NCI-H524 treated with DMSO at 0.1 percent for 48 hours (cell line): ENCODE measurements around the gene SLC38A10.

ENCODE experiments used
- DNase-seq: peaks from one replicate; lab custom pipeline; 2025; lab: John Stamatoyannopoulos, UW

The SLC38A10 gene

DNA sequence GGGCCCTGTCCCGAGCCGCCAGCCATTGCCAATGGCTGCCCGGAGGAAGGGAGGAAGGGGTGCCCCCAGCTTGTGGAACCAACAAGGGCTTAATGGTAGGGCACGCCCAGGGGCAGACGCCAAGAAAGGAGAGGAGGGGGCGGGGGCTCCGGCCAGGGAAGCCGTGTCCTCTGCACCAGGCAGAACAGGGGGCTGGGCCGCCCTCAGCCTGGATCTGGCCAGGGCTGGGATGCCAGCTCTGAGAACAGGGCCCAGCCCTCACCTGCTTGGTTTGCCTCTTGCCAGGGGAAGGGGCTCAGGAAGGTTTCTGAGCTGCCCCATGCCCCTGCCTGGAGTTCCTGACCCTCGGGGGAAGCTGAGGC, 35.8 kb upstream of the SLC38A10 start:
- DNase-seq = no peak

DNA sequence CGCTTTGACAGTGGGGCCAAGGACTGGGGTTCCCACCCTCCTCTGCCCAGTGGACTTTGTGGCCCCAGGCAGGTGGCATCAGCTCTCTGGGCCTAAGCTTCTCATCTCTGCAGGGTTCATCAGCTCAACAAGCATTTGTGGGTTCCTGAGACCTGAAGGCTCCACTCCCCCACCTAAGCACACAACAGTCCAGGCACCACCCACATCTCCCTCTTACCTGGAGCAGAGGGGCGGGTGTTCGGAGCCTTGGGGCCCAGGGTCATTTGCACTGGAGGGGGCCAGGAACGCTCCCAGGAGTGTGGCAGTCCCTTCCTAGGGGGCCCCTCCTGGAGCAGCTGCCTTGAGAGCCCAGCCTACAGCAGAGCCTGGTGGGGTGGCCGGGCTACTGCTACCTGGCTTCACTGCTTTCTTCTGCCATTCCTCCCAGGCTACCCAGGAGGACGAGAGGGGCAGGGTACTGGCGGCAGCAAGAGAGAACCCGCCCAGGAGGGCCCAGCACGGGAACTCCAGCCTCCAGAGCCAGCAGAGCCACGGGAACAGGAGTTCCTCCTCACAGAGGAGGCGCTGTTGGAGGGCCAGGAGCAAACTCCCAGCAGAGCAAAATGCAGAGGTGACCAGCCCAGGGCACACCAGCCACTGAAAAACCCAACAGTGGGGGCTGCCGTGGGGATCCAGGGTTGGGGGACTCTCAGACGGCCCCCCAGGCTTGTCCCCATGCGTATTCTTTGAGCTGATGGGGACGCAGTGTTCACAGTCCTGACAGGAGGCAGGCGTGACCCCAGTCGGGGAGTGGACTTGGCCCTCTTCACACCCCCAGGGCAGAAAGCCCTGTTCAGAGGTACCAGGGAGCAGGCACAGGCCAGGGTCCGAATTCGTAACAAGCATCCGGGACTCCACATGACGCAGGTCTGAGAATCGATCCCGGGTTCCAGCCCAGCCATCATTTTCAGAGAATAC, 35.1 kb upstream of the SLC38A10 start:
- no peak for DNase-seq

DNA sequence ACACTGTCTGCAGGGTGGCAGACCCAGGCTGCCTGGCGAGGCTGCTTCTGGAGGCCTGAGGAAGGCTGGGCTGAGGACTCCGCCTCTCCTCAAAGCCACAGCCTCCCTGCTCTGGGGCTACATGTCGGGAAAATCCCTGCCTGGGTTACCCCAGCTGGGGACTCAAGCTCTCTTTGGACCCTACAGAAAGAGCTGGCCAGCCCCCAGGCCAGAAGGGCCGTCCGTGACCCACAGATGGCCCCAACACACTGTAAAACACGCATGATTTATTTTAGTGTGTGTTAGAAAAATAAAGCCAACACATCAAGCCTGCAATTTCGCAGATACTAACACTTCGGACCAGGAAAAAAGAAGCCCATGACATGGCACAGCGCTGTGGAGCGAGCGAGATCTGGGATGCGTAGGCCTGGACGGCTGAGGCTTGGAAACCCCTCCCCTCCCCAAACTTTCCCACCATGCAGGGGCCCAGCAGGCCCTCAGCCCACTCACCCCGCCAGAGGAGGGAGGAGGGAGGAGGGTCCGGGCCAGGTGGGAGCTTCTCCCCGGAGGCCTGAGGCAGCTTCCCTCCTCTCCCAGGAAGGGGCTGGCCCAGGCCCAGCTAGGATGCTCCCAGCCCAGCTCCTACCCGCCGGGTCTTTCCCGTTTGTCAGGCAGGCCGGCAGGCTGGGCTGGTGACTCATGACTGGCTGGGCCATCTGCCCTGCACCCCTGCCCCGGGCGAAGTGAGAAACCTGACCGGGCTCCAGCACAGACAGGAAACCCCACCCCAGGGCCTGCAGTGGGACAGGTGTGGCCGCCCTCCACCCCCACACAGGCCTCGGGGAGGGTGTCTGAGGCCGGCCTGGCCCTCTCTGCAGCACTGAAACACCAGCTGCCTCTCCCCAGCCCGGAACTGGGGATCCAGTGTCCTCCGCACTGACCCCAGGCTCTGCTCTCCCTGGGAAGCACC, 34.1 kb upstream of the SLC38A10 start:
- DNase-seq = peak; percentile 31

DNA sequence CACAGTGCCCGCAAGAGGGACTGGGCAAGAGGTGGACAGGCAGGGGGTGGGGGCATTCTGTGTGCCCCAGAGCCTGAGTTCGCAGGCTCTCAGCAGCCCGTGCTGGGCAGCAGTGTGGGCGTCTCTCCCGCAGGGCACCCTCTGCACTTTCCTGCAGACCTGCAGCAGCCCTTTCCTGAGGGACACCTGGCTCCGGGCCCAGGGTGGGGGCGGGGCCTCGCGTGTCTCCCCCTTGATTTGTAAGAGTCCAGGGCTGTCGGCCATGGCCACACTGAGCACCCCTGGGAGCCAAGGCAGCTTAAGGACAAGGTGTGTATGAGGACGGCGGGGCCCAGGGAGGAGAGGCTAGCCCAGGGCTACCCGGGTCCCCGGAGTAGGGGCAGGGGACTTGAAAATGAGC, 33.4 kb upstream of the SLC38A10 start:
- DNase-seq = no peak

DNA sequence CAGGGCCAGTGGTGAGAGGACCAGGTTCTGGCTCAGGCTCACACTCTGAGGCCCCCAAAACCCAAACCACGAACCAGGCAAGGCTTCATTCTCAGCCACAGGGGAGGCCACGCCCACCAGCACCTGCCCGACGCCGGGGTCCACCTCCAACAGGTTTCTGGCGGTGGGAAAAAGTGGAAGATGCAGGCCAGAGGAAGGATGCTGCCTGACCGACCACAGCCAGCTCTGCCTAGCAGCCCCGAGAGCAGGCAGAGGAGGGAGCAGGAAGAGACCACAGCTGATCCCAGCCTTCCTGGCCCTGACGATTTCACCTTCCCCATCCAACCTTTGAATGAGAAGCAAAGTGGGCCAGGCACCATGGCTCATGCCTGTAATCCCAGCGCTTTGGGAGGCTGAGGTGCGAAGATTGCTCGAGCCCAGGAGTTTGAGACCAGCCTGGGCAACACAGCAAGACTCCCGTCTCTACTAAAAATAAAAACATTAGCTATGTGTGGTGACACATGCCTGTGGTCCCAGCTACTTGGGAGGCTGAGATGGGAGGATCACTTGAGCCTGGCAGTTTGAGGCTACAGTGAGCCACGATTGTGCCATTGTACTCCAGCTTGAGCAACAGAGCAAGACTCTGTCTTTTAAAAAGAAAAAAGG, 30.7 kb upstream of the SLC38A10 start:
- no peak for DNase-seq

DNA sequence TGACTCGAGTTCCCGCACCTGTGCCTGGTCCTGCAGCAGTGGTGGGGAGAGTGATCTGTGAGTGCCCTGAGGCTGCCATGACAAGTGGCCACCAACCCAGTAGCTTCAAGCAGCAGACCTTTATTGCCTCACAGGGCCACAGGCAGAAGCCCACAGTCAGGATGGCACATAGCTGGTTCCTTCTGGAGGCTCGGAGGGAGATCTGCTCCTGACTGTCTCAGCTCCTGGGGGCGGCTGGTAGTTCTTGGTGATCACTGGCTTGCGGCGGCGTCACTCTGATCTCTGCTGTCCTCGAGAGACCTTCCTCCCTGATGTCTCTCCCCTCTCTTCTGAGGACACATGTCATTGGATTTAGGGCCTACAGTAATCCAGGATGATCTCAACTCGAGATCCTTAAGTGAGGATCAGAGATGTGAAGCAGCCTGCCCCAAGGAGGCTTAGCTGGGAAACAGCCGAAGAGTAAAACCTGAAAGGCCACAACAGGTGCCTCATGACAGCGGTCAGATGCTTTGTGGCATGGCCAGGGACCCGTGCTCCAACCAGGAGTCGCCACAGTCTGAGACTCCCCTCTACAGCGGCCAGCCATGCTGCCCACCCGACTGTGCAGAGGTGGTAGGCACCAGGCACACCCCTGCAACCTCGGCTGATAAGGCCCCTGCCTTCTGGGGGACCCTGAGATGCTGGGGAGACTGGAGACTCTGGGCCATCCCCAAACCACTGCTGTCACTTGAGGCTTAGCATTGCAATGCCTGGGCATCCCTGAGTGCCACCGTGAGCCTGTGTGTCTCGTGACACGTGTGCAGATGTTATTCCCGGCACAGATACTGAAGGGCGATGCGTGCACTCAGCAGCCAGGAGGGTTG, 30.0 kb upstream of the SLC38A10 start:
- DNase-seq = peak; percentile 92

DNA sequence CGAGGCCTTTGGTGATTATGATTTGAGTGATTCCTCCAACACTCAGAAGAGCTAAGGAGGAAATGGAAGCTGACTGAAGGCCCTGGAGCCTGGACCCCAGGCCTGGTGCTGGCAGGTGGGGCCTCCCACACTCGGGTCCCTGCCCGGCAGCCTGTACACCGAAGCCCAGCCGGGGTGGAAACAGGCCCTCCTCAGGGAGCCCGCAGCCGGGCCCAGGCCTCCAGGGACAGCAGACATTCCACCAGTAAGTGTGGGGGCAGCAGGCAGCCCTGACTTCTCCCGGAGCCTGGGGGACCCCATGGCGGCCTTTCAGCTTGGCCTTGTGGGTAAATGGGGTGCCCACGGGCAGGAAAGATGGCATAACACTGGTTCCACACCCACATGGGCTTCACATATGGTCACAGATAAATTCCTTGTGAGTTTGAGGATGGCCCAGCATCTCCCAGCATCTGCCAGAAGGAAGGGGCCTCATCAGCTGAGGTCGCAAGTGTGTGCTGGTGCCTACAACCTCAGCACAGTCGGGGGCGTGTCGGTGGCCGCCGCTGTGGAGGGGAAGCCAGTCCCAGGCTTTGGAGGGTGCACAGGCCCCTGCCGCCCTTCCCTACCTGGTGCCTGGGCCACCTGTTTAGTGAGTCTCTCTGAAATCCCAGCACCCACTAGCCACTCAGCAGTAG, 29.2 kb upstream of the SLC38A10 start:
- no peak for DNase-seq

DNA sequence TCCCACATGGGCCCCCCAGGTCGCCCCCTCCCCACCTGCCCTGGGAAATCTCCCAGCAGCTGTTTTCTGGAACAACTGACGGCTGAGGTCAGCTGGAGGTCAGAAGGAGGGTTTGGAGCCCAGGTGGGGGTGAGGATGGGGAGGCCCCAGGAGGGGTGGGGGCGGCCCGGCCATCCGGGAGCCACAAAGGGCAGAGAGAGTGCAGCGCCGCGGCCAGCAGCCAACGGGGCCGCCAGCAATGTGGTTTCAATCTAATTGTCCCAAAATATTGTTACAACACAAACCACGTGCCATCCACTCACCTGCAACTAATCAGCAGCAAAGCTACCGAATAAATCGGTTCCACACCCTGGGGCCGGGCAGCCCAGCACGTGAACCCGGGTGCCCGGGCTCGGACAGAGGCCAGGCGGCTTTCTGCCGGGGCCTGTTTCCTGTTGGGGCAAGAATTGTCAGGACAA, 28.3 kb upstream of the SLC38A10 start:
- DNase-seq = no peak

DNA sequence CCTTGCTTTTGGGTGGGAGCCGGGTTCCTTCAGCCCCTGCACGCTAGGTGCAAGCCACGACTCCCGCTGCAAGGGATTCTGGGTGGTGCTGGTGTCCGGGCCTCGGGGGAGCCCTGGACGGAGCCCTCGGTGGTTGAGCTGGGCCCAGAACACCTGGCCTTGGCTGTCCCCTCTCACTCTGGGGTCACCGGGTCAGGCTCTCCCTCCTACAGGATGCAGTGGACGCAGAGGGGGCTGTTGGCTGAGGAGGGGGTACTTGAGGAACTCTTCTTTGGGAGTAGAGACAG, 27.9 kb upstream of the SLC38A10 start:
- DNase-seq = no peak

DNA sequence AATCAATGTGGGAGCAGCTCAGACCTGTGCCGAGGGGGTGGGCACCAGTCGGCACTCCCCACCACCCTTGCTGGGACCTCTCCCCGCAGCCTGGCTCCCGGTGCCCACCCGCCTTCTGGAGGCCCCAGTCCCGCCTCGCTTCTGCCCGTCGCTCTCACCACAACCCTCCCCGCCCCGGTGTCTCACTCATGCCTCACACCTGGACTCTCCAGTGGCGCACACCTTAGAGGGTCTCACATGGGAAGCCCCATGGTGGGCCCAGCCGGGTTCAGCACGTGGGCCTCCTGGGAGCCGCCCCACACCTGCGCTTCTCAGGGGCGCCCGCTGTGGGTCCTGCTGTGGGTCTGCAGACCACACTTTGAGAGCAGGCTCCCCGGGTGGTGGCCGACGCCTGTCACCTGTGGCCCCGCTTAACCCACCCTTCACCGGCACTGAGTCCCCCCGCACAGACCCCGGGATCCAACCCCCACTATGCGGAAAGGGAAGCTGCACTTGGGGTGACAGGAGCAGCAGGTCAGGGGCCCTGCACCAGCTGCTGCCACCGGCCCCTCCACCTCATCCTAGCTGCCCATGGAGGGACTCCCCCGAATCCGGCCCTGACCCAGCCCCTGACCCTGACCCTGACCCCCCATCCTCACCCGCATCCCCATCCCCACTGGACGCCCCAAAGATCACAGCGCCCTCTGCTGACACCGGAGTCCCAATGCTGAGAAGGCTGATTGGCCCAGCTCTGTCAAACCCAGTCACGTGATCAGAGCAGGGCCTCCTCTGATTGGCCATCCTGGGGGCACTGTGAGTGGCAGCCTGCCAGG, 27.4 kb upstream of the SLC38A10 start:
- DNase-seq = no peak

DNA sequence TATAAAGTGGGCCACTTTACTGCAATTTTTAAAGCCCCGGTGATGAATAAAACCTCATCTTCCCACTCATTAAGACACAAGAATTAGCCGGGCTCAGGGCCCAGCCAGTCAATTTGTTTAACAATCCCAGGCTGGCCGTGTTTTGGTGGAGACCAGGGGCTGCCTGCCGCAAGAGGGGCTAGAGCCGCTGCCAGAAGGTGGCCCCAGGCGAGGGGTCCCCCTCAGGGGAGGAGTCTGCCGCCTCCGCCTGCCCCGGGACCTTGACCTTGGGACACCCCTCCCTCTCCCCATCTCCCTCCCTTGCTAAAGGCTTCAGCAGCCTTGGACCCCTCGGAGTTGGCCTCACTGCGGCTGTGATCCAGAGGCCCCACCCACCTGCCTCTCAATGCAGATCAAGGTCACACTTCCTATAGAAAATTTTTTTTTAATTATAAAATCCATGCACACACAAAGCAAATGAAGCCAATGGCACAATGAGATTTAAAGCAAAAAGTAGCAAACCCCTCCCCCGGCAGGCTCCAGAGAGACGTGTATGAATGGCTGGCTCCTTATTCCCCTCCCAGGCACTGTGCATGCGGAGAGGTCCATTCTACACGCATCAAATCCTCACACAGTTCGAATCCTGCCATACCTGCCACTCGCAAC, 23.0 kb upstream of the SLC38A10 start:
- no peak for DNase-seq

DNA sequence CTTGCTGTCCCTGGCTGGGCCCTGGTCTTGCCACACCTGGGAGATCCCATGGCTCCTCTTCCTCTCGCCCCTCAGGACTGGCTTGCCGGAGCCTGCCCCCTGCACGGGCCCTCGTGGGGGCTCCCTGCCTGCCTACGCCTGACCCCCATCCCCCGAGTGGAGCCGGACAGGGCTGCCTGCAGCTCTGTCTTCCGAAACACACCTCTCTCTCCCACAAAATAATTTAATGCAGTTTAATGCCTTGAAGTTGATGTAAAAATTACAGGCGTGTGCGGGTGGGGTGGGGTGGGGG, 22.4 kb upstream of the SLC38A10 start:
- DNase-seq = no peak

DNA sequence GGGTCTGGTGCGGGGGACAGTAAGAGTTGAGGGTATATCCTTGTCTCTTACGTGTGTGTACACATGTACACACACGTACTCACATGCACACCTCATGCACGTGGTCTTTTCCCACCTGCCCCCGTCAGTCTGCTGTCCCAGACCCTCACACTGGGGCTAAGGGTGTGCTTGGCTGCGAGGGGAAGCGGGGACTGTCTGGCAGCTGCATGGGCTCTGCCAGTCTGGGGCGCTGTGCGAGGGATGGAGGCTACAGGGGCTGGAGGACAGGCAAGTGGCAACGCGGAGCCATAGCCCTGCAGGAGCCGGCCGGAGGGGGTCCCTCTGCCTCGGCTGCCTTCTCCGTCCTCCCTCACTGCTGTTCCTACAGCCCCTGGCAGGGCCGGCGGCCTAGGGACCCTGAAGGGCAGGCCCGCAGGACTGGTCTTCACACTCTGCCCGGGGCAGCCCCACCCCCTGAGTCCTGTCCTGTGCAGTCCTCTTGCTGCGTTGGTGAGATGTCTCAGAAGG, 20.8 kb upstream of the SLC38A10 start:
- no peak for DNase-seq

DNA sequence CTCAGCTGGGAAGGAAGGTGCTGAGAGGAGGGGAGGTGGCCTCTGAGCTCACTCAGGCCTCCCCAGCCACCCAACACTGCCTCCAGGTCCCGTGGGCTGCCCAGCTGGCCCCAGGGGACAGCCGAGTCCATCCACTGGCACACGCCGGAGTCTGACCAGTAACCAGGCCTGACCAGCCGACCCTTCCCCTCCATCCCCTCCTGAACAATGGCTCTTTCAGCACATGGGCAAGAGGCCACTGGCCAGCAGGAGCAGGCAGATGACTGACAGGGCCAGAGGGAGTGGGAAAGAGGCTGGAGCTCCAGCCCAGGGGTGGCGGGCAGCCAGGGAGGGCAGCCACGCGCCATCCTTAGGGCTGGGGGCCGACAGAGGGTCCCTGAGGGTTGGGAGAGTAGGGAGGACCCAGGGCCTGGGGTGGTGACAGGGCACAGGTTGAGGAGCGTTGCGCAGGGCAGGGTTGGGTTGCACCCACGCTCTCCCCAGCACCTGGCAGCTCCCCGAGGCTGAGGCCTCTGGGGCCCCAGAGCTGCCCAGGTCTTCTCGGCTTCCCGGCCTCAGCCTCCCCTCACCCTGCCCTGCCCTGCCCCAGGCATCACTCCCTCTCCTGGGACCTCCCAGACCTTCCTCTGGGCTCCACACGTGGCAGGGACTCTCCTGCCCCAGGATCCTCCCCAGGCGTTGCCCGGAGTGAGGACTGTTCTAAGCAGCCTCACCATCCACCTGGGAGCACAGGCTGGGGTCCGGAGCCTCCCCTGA, 20.2 kb upstream of the SLC38A10 start:
- DNase-seq = no peak

DNA sequence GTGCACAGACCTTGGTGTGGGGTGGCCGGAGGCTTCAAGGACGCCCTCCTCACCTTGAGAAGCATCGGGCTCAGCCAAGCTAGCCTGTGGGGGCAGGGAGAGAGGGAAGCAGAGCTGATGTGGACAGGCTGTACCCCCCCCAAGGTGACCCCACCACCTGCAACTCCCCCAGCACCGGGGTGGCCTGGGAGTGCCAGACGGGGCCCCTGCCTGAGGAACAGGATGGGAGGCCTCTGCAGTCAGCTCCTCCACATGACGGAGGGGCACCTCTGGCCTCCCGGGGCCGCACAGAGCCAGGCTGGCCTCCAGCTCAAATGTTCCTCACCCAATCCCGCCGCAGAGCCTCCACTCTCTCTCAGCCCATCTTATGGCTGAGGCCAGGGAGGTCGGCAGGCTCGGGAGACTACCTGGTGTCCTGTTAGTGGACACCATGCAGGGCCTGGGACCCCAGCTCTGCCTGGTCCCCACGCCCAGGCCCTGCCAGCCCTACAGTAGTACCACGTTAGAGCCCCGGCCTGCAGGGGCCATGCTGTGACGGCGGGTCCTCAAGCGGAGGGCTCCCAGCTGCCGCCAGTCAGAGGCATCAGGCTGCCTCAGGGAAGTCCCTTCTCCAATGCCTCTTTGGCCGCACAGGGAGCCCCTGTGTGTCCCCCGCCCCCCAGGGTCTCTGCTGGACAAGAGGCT, 19.4 kb upstream of the SLC38A10 start:
- DNase-seq = no peak

DNA sequence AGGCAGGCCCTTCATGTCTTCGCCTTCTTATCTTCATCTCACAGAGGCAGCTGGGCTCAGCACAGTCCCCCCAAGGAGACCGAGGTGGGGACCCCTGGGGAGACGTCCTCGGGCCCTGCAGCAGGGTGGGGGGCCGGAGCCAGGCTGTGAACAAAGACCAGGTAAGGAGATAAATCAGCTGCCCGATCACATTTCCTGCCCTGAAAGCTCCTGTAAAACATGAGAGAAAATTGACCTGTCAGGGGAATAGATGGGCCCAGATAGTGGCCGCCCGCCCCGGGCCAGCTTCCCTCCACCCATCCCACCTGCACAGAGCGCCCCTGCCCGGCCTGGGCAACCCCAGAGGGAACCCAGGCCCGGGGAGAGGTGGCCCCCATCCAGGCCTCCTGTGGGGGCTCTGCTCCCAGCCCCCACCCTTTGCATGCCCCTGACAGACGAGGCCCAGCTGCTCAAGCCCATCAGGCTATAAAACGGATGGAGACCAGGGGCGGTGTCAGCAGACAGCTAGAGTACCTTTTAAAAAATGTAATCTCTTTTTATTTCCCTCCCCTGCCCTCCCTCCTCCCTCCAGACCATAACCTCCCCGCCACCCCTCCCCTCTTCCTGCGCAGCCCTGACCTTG, 18.8 kb upstream of the SLC38A10 start:
- no peak for DNase-seq

DNA sequence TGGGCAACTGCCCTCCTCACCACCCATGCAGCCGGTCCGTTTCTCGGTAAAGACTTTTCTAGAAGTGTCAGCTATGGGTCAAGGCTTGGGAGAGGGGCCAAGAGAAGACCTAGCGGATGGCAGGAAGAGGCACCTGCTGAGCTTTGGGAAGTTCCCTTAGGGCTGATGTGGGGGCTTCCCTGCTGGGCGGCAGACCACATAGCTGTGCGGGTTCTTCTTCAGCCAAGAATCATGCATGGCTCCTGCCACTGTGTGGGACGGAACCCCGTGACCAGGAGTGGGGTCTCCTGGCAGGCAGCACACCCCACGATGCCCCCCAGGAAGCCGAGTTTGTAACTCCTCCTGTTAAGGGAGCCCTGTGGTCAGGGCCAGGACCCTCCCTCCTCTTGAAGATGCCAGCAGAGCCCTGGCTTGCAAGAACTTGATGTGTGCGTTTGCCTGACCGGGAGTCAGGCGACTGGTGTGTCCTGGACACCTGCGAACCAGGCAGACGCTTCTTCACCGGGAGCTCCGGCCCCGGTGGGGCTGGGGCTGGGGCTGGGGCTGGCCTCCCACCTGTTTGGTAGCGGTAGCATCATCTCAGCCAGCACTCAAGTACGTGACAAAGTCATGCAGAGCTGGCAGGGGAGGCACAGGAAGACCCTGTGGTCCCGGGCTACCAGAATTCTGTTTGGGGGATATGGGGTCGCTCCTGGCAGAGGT, 17.7 kb upstream of the SLC38A10 start:
- DNase-seq = no peak
